Activated CD4-positive, CD25-positive, alpha-beta regulatory T cell treated with anti-CD3 and anti-CD28 coated beads, Interleukin-2, amount 50 U/mL, for 24 hours (primary cell): Measurements from ENCODE around the gene RNASEH2C.
"Not testable (repeated sequence)": the region's sequence is repeated elsewhere in the genome, so short reads cannot be mapped to it uniquely, and the experiment has no call there.

Experiments
- ATAC-seq, 2 donors: fragments of 150-1000 bp; cut with Tn5 transposase; one replicate each; pipeline ENCODE4 v1.10.0; 2021; ENCODE audit warnings: mild to moderate bottlenecking in 1 of 2, moderate library complexity in 1 of 2

Gene RNASEH2C

DNA sequence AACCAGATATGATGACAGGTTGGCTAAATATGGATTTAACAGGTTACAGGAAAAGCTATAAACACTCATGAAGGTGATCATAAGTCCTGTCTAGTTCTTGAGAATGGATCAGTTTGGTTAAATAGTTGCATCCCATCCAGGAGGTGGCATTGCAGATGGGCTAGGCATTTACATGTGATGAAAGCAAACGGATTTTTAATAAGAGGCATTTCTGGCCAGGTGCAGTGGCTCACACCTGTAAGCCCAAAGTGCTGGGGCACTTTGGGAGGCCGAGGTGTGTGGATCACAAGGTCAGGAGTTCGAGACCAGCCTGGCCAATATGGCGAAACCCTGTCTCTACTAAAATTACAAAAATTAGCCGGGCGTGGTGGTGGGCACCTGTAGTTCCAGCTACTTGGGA lies 37.1 kb downstream of the RNASEH2C start:
- ATAC-seq = not testable (repeated sequence)

DNA sequence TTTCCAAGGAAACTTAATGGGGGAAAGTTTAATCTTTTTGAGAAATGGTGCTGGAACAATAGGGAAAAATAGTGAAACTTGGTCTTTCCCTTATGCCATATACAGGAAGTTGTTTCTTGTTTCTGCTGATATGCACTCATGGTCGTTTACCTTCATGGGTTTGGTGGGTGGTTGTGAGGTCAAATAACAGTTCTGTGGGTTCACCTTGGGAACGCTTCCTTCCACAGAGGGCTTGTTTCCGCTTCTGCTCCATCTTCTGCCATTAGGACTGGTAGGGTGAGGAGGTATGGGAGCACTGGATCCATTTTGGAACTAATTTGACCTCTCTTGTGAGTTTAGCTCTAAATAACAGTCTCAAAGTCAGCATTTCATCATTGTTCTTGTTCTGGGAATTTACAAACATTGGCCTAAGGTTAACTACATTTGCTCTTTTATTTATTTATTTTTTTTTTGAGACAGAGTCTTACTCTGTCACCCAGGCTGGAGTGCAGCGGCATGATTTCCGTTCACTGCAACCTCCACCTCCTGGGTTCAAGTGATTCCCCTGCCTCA lies 40.3 kb downstream of the RNASEH2C start:
- ATAC-seq = no peak

DNA sequence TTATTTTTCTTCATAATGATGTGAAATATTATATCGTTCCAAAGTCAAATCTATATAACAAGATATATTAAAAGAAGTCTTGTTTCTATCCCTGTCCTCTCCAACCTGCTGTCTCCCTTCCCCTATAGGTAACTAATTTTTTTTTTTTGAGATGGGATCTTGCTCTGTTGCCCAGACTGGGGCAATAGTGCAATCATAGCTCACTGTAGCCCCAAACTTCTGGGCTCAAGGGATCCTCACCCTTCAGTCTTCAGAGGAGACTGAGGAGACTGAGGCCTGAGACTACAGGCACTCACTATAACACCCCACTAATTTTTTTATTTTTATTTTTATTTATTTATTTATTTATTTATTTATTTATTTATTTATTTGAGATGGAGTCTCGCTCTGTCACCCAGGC lies 47.6 kb downstream of the RNASEH2C start:
- ATAC-seq = no peak

DNA sequence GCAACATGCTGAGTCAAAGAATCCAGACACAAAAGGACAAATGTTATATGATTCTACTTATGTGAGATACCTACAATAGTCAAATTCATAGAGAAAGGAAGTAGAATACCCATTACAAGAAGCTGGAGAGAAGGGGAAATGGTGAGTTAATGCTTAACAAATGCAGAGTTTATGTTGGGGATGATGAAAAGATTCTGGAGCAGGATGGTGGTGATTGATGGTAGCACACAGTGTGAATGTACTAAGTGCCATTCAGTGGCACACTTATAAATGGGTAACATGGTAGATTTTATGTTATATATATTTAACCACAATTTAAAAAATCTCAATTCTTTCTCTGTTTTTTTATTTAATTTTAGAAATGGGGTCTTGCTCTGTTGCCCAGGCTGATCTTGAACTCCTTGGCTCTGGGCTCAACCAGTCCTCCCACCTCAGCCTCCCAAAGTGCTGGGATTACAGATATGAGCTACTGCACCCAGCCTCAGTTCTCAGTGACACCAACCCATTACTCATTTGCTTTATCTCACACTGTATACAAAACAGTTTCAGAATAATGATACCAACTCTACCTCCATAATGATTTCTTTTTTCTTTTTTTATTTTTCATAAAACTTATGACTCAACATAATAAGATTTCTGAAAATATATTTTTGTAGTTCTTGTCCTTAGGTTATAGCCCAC lies 48.3 kb downstream of the RNASEH2C start:
- peak; percentile 70 to 85 for ATAC-seq
